ENCODE measurements around the gene FMNL2. TPM values are rescaled to one million over a fixed set of nuclear protein-coding genes. Genes with fewer than 3 reads are reported as not detected.

FMNL2 gene
- total and polyA plus RNA-seq, 2 experiments from 2014 or later, result 16.5 to 45.4 TPM

DNA sequence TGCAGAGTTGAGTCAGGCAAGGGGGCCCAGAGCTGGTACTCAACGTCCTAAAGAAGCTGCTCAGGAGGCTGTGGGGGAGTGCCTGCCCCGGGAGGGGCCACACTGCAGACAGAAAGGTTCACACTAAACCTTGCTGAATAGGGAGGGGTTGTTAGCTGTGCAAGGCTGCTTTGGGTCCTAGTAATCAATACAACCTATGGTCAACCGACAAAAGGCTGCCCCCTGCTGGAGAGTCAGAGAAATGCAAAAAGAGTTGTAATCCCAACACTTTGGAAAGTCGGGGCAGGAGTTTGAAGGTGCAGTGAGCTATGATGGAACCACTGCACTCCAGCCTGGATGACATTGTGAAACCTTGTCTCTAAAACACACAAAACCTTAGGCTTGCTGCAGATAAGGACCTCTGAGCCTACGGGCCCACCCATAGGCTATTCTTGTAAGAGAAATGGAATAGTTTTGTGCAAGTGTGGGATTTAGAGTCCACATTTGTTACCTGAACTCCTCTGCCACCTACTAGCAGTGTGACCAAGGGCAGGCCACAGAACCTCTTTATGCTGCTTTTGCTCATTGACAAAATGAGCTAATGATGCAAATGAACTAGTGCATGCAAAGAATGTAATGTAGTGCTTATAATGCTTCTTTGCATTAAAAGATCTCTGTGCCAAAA, 300.8 kb downstream of the FMNL2 start:
- H3K4me1 ChIP-seq (ENCODE audit: insufficient read depth), result no peaks in the 10 kb centered on the region
- H3K9me2 ChIP-seq (ENCODE audit: insufficient read depth), result no peaks in the 10 kb centered on the region
- H3K27me3 ChIP-seq (ENCODE audit: insufficient read depth), result no peaks in the 10 kb centered on the region
- ATAC-seq, result peak; percentile 95
- TF ChIP-seq, protein P1, sequence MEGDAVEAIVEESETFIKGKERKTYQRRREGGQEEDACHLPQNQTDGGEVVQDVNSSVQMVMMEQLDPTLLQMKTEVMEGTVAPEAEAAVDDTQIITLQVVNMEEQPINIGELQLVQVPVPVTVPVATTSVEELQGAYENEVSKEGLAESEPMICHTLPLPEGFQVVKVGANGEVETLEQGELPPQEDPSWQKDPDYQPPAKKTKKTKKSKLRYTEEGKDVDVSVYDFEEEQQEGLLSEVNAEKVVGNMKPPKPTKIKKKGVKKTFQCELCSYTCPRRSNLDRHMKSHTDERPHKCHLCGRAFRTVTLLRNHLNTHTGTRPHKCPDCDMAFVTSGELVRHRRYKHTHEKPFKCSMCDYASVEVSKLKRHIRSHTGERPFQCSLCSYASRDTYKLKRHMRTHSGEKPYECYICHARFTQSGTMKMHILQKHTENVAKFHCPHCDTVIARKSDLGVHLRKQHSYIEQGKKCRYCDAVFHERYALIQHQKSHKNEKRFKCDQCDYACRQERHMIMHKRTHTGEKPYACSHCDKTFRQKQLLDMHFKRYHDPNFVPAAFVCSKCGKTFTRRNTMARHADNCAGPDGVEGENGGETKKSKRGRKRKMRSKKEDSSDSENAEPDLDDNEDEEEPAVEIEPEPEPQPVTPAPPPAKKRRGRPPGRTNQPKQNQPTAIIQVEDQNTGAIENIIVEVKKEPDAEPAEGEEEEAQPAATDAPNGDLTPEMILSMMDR (conservative IDR thresholded peaks at IDR 0.05; ENCODE audit: low read depth in 2 of 2), result peak; percentile 87 to 89
- no peak for TF ChIP-seq EZH2 (IDR thresholded peaks at IDR 0.05; ENCODE audit: low read depth, unreplicated experiment)
- H3K4me3 ChIP-seq, result no peak overlapping the region
- Mint-ChIP-seq H3K4me3 (no peak overlapping the region), H3K36me3 (ENCODE audit: low read depth) (peaks cover 48% of the 10 kb centered on the region), H3K4me1 (no peaks in the 10 kb centered on the region), H3K9me3 (peaks cover 2% of the 10 kb centered on the region; the same call in 1 of the 3 replicates), H3K27me3 (ENCODE audit: insufficient read depth, low read depth, poor library complexity) (peaks cover 10% of the 10 kb centered on the region), H3K27ac (no peak overlapping the region)
- no peaks in the 10 kb centered on the region for H3F3A ChIP-seq (replicated peaks; ENCODE audit: low read depth)
- no peak overlapping the region for H3K27ac ChIP-seq (ENCODE audit: low read depth)
- H4K20me1 ChIP-seq (replicated peaks; ENCODE audit: insufficient read depth), result no peaks in the 10 kb centered on the region
- H3K4me2 ChIP-seq, result no peak overlapping the region
- H3K79me2 ChIP-seq (replicated peaks; ENCODE audit: insufficient read depth), result no peaks in the 10 kb centered on the region
- peak; percentile 87 for DNase-seq (ENCODE audit: low spot score)
- H3K36me3 ChIP-seq (ENCODE audit: insufficient read depth), result peaks cover 21% of the 10 kb centered on the region
- H2AFZ ChIP-seq, result no peak overlapping the region

DNA sequence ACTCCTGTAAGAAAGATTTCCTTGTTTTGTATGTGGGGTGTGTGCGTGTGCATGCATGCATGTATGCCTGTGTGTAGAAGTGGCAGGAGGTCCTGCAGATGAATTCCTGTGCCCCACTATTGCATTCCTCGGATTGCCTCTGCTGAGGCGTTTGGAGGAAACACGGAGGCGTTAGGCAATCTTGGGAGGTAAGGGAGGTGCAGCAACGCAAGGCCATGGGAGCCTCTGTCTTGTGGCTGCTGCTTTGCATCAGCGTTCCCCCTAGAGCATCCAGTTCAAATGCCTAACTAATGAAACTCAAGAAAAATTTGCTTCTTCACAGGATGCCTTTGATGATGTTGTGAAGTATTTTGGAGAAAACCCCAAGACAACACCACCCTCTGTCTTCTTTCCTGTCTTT, 302.3 kb downstream of the FMNL2 start:
- H3K9me3 Mint-ChIP-seq, result peaks cover 2% of the 10 kb centered on the region; the same call in 1 of the 3 replicates
- TF ChIP-seq CREB1 (CRISPR knock-in tag; IDR thresholded peaks at IDR 0.05; ENCODE audit: low read depth) (no peak), NANOG (IDR thresholded peaks at IDR 0.05; ENCODE audit: borderline replicate concordance) (no peak)
- TF ChIP-seq, protein P1 (conservative IDR thresholded peaks at IDR 0.05; ENCODE audit: low read depth in 2 of 2), result no peak
- TF ChIP-seq, protein P2, sequence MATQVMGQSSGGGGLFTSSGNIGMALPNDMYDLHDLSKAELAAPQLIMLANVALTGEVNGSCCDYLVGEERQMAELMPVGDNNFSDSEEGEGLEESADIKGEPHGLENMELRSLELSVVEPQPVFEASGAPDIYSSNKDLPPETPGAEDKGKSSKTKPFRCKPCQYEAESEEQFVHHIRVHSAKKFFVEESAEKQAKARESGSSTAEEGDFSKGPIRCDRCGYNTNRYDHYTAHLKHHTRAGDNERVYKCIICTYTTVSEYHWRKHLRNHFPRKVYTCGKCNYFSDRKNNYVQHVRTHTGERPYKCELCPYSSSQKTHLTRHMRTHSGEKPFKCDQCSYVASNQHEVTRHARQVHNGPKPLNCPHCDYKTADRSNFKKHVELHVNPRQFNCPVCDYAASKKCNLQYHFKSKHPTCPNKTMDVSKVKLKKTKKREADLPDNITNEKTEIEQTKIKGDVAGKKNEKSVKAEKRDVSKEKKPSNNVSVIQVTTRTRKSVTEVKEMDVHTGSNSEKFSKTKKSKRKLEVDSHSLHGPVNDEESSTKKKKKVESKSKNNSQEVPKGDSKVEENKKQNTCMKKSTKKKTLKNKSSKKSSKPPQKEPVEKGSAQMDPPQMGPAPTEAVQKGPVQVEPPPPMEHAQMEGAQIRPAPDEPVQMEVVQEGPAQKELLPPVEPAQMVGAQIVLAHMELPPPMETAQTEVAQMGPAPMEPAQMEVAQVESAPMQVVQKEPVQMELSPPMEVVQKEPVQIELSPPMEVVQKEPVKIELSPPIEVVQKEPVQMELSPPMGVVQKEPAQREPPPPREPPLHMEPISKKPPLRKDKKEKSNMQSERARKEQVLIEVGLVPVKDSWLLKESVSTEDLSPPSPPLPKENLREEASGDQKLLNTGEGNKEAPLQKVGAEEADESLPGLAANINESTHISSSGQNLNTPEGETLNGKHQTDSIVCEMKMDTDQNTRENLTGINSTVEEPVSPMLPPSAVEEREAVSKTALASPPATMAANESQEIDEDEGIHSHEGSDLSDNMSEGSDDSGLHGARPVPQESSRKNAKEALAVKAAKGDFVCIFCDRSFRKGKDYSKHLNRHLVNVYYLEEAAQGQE (IDR thresholded peaks at IDR 0.05; ENCODE audit: unreplicated experiment), result no peak
- TF ChIP-seq, protein P3, sequence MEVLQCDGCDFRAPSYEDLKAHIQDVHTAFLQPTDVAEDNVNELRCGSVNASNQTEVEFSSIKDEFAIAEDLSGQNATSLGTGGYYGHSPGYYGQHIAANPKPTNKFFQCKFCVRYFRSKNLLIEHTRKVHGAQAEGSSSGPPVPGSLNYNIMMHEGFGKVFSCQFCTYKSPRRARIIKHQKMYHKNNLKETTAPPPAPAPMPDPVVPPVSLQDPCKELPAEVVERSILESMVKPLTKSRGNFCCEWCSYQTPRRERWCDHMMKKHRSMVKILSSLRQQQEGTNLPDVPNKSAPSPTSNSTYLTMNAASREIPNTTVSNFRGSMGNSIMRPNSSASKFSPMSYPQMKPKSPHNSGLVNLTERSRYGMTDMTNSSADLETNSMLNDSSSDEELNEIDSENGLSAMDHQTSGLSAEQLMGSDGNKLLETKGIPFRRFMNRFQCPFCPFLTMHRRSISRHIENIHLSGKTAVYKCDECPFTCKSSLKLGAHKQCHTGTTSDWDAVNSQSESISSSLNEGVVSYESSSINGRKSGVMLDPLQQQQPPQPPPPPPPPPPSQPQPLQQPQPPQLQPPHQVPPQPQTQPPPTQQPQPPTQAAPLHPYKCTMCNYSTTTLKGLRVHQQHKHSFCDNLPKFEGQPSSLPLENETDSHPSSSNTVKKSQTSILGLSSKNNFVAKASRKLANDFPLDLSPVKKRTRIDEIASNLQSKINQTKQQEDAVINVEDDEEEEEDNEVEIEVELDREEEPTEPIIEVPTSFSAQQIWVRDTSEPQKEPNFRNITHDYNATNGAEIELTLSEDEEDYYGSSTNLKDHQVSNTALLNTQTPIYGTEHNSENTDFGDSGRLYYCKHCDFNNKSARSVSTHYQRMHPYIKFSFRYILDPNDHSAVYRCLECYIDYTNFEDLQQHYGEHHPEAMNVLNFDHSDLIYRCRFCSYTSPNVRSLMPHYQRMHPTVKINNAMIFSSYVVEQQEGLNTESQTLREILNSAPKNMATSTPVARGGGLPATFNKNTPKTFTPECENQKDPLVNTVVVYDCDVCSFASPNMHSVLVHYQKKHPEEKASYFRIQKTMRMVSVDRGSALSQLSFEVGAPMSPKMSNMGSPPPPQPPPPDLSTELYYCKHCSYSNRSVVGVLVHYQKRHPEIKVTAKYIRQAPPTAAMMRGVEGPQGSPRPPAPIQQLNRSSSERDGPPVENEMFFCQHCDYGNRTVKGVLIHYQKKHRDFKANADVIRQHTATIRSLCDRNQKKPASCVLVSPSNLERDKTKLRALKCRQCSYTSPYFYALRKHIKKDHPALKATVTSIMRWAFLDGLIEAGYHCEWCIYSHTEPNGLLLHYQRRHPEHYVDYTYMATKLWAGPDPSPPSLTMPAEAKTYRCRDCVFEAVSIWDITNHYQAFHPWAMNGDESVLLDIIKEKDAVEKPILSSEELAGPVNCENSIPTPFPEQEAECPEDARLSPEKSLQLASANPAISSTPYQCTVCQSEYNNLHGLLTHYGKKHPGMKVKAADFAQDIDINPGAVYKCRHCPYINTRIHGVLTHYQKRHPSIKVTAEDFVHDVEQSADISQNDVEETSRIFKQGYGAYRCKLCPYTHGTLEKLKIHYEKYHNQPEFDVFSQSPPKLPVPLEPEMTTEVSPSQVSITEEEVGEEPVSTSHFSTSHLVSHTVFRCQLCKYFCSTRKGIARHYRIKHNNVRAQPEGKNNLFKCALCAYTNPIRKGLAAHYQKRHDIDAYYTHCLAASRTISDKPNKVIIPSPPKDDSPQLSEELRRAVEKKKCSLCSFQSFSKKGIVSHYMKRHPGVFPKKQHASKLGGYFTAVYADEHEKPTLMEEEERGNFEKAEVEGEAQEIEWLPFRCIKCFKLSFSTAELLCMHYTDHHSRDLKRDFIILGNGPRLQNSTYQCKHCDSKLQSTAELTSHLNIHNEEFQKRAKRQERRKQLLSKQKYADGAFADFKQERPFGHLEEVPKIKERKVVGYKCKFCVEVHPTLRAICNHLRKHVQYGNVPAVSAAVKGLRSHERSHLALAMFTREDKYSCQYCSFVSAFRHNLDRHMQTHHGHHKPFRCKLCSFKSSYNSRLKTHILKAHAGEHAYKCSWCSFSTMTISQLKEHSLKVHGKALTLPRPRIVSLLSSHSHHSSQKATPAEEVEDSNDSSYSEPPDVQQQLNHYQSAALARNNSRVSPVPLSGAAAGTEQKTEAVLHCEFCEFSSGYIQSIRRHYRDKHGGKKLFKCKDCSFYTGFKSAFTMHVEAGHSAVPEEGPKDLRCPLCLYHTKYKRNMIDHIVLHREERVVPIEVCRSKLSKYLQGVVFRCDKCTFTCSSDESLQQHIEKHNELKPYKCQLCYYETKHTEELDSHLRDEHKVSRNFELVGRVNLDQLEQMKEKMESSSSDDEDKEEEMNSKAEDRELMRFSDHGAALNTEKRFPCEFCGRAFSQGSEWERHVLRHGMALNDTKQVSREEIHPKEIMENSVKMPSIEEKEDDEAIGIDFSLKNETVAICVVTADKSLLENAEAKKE (CRISPR knock-in tag; IDR thresholded peaks at IDR 0.05), result no peak

More for the DNA sequence above, 302.3 kb downstream of the FMNL2 start:
- Mint-ChIP-seq H3K36me3 (ENCODE audit: low read depth) (peaks cover 59% of the 10 kb centered on the region), H3K4me3 (no peak overlapping the region), H3K27ac (no peak overlapping the region), H3K27me3 (ENCODE audit: insufficient read depth, low read depth, poor library complexity) (peaks cover 13% of the 10 kb centered on the region), H3K4me1 (no peaks in the 10 kb centered on the region)
- Histone ChIP-seq H3K27ac (ENCODE audit: low read depth) (no peak overlapping the region), H4K20me1 (replicated peaks; ENCODE audit: insufficient read depth) (no peaks in the 10 kb centered on the region), H3F3A (replicated peaks; ENCODE audit: low read depth) (no peaks in the 10 kb centered on the region), H3K27me3 (ENCODE audit: insufficient read depth) (no peaks in the 10 kb centered on the region), H3K36me3 (ENCODE audit: insufficient read depth) (peaks cover 31% of the 10 kb centered on the region), H3K4me1 (ENCODE audit: insufficient read depth) (no peaks in the 10 kb centered on the region), H2AFZ (no peak overlapping the region), H3K4me2 (no peak overlapping the region), H3K4me3 (no peak overlapping the region), H3K79me2 (replicated peaks; ENCODE audit: insufficient read depth) (no peaks in the 10 kb centered on the region), H3K9me2 (ENCODE audit: insufficient read depth) (no peaks in the 10 kb centered on the region)
- DNase-seq (ENCODE audit: low spot score), result no peak
- no peak for ATAC-seq
